ENCODE data around the gene TPT1.

TPT1 gene

GRCh38 chr13:45374917-45375316 is 33.9 kb upstream of the TPT1 start:
- in situ Hi-C loops (cut with HindIII; ENCODE audit: low pct_unique_long_range_greater_than_20kb, low sequenced_read_pairs), result no loop called here
- TF ChIP-seq JUND (IDR thresholded peaks at IDR 0.05; ENCODE audit: low read depth), result no peak
- no peak for DNase-seq (ENCODE audit: low read depth in 1 of 2, low spot score in 1 of 2)

DNA sequence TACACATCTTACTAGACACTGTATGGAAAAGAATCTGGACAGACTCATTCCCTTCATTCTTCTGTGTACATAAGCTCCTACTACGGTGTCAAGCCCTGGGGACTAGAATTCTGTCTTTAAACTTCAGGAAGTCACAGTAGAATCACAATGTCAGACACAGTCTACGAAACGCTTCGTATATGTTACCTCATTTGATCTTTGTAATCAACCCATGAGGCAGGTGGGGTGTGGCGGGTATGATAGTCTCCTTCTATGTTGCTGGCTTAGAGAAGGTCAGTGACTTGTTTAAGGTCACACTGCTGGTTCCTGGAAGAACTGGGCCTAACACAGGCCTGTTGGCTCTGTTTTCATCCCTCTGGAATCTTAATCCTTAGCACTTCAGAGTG is 32.2 kb upstream of the TPT1 start:
- in situ Hi-C loops (cut with HindIII; ENCODE audit: low pct_unique_long_range_greater_than_20kb, low sequenced_read_pairs), result no loop called here

DNA sequence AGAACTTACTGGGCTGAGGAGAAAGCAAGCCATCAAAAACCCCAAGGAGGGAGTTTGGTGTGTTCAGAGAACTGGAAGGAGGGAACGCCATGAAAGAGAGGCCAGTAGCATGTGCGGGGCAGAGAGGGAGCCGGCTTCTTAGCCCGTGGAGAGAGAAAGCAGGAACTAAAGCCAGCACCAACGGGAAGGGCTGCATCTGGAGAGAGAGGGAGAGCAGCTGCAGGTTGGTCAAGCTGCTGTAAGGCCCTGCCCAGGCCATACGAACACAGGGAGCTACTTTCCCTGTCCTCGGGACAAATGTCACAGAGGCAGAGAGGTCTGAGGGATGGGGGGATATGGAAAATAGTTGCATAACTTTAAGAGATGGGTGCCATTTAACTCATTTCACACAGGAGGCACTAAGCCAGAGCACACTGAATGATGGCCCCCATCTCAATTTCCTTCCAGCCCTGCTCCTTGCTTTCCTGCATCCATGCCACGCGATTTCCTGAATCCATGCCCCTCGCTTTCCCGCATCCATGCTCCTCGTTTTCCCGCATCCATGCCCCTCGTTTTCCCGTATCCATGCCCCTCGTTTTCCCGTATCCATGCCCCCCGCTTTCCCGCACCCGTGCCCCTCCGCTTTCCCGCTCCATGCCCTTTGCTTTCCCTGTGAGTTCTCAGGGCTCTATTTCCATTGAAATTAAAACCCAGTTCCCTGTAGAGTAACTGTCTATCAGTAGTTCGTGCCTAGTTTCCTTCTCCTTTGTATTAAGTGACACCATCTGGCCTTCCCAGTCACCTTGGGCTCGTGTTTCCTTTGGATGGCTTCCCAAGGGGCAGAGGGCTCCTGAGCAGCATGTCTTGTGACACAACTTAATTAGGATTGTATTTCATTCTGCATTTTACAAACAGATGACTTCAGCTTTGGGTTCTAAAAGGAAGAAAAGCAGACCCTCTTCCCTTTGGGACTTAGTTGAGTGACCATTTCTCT is 31.5 kb upstream of the TPT1 start:
- no peak for DNase-seq (ENCODE audit: low read depth in 1 of 2, low spot score in 1 of 2)
- in situ Hi-C loops (cut with HindIII; ENCODE audit: low pct_unique_long_range_greater_than_20kb, low sequenced_read_pairs), result no loop called here
- no peak for TF ChIP-seq JUND (IDR thresholded peaks at IDR 0.05; ENCODE audit: low read depth)

More for the DNA sequence above, 32.2 kb upstream of the TPT1 start:
- TF ChIP-seq JUND (IDR thresholded peaks at IDR 0.05; ENCODE audit: low read depth), result no peak
- no peak for DNase-seq (ENCODE audit: low read depth in 1 of 2, low spot score in 1 of 2)

DNA sequence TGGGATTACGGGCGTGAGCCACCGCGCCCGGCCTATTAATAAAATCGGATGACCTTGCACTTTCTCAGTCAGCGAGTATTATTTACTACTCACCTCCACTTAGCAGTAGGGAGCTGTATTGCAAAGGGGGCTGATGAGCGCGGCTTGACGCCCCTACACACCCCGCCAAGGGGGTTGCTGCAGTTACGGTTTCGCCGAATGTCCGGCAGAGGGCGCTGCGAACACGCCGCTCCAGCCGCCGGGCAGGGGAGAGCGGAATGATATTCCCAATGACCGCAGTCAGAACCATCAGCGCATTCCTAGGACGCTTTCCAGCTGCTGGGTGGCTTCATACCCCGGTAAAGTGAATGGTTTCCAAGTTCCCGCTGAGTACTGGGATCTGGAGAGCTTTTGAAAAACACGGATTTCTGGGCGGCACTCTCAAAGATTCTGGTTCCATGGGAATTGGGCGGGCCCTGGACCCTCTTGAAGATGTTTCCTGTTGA is 30.0 kb upstream of the TPT1 start:
- in situ Hi-C loops (cut with HindIII; ENCODE audit: low pct_unique_long_range_greater_than_20kb, low sequenced_read_pairs), result no loop called here
- peak; percentile 41 to 61 for DNase-seq (ENCODE audit: low read depth in 1 of 2, low spot score in 1 of 2)
- no peak for TF ChIP-seq JUND (IDR thresholded peaks at IDR 0.05; ENCODE audit: low read depth)

DNA sequence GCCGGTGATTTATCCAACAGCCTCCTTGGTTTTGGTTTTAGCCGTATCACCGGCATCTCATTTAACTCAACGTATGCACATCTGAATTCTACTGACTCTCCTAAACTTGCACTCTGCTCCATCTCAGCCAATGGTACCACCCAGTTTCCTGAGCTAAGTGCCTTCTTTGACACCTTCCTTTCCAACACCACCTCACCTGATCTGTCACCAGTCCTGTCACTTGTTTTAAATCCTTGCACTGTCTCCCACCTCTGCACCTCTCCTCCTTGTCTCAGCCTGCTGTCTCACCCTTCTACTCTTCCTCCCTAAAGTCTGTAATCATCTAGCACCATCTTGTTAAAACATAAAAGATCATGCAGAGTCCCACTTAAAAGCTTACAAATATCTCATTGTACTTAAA is 28.1 kb upstream of the TPT1 start:
- DNase-seq (ENCODE audit: low read depth in 1 of 2, low spot score in 1 of 2), result no peak
- in situ Hi-C loops (cut with HindIII; ENCODE audit: low pct_unique_long_range_greater_than_20kb, low sequenced_read_pairs), result no loop called here
- no peak for TF ChIP-seq JUND (IDR thresholded peaks at IDR 0.05; ENCODE audit: low read depth)

DNA sequence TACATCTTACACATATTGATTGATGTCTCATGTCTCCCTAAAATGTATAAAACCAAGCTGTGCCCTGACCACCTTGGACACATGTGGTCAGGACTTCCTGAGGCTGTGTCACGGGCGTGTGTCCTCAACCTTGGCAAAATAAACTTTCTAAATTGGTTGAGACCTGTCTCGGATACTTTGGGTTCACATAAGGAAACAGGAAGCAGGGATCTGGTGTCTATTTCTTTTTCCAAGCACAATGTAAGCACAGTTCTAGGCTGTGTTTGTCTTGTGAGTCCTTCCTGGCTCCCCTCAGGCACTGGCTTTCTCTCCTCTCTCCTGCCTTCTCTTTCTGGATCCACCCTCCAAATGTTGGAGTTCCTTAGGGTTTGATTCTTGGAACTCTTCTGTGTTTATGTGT is 27.6 kb upstream of the TPT1 start:
- DNase-seq (ENCODE audit: low read depth in 1 of 2, low spot score in 1 of 2), result peak; percentile 14 to 78
- in situ Hi-C loops (cut with HindIII; ENCODE audit: low pct_unique_long_range_greater_than_20kb, low sequenced_read_pairs), result no loop called here
- no peak for TF ChIP-seq JUND (IDR thresholded peaks at IDR 0.05; ENCODE audit: low read depth)

- no peak for TF ChIP-seq JUND (IDR thresholded peaks at IDR 0.05; ENCODE audit: low read depth)
- in situ Hi-C loops (cut with HindIII; ENCODE audit: low pct_unique_long_range_greater_than_20kb, low sequenced_read_pairs), result no loop called here
- no peak for DNase-seq (ENCODE audit: low read depth in 1 of 2, low spot score in 1 of 2)
Observed at GRCh38 chr13:45368005-45368404, 27.0 kb upstream of the TPT1 start.

- in situ Hi-C loops (cut with HindIII; ENCODE audit: low pct_unique_long_range_greater_than_20kb, low sequenced_read_pairs), result no loop called here
- DNase-seq (ENCODE audit: low read depth in 1 of 2, low spot score in 1 of 2), result no peak
- no peak for TF ChIP-seq JUND (IDR thresholded peaks at IDR 0.05; ENCODE audit: low read depth)
Observed at GRCh38 chr13:45367358-45367757, 26.4 kb upstream of the TPT1 start.

DNA sequence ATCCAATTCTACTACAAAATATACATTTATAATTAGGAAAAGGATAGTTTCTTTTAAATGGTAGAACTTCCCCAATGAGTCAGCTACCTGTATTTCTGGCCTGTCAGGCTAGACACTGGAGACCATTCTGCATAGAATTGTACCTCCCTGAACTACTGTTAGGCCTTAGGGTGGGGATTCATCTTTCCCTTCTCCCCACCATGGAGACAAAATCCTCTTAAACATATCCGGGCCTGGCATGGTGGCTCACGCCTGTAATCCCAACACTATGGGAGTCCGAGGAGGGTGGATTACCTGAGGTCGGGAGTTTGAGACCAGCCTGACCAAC is 24.5 kb upstream of the TPT1 start:
- no peak for TF ChIP-seq JUND (IDR thresholded peaks at IDR 0.05; ENCODE audit: low read depth)
- DNase-seq (ENCODE audit: low read depth in 1 of 2, low spot score in 1 of 2), result no peak
- in situ Hi-C loops (cut with HindIII; ENCODE audit: low pct_unique_long_range_greater_than_20kb, low sequenced_read_pairs), result no loop called here

DNA sequence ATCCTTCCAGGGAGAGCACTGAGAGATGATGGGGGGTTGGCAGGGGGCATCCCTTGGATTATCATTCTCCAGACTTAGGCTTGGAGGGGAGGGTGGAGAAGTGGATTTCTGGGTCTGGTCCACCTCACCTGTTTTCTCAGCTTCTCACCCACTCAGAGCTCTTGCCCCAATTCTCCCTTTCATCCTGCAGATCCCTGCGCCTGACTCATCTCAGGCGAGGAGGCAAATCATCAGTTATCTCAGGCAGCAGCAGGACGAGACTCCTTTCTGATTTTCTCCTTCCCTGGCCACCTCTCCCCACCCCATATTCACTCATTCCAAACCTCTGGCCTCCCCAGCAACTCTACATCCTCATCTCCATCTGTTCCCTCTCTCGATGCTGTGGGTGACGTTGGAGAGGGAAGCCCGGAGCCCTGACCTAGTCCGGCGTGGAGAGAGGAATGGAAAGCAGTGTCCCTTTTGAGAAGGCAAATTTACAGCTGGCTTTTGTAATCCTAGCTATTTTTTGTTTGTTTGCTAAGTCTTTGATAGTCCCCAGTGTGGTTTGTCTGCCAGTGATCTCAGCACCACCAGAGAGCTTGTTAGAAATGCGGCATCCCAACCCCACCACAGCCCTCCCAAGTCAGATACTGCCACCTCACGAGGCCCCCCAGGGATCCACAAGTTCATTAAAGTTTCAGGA is 24.0 kb upstream of the TPT1 start:
- no peak for TF ChIP-seq JUND (IDR thresholded peaks at IDR 0.05; ENCODE audit: low read depth)
- no peak for DNase-seq (ENCODE audit: low read depth in 1 of 2, low spot score in 1 of 2)
- in situ Hi-C loops (cut with HindIII; ENCODE audit: low pct_unique_long_range_greater_than_20kb, low sequenced_read_pairs), result no loop called here

GRCh38 chr13:45362939-45363338 is 22.0 kb upstream of the TPT1 start:
- no peak for TF ChIP-seq JUND (IDR thresholded peaks at IDR 0.05; ENCODE audit: low read depth)
- in situ Hi-C loops (cut with HindIII; ENCODE audit: low pct_unique_long_range_greater_than_20kb, low sequenced_read_pairs), result no loop called here
- no peak for DNase-seq (ENCODE audit: low read depth in 1 of 2, low spot score in 1 of 2)

DNA sequence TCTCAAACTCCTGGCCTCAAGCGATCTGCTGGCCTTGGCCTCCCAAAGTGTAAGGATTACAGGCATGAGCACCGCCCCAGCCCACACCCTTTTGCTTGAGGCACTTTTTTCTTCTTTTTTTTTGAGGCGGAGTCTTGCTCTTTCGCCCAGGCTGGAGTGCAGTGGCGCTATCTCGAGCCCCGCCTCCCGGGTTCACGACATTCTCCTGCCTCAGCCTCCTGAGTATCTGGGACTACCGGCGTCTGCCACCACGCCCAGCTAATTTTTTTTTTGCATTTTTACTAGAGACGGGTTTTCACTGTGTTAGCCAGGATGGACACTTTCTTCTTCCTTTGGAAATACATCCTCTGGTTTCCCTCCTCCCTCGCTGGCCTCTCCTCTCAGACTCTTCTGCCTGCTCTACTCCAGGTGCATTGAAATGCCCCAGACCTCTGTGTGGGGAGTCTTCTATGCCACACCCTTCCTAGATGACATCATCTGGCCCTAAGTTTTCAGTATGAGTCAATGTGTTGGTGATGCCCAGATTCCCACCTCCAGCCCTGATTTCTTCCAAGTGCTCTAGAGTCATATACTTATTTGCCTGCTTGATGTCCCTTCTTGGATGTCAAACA is 20.7 kb upstream of the TPT1 start:
- in situ Hi-C loops (cut with HindIII; ENCODE audit: low pct_unique_long_range_greater_than_20kb, low sequenced_read_pairs), result no loop called here
- no peak for TF ChIP-seq JUND (IDR thresholded peaks at IDR 0.05; ENCODE audit: low read depth)
- DNase-seq (ENCODE audit: low read depth in 1 of 2, low spot score in 1 of 2), result no peak

Measured in T47D (cell line).